HEK293 (cell line): ENCODE results near the gene MSS51.
A peak's percentile ranks its signal among the peaks of the same experiment; 100 is the strongest.

Experiments used
- CTCF ChIA-PET: fragments of 350-600 bp; formaldehyde crosslinking; extraction: SDS; loops from one replicate; lab custom pipeline; 2021; ENCODE audit warnings: antibody characterized with exemption; lab: Yijun Ruan, JAX
- POLR2A ChIA-PET: fragments of 300-600 bp; formaldehyde crosslinking; extraction: SDS; loops from one replicate; lab custom pipeline; 2020; ENCODE audit warnings: antibody characterized with exemption, inconsistent platforms; lab: Yijun Ruan, JAX
- H3K27ac ChIP-seq: fragments of 200-500 bp; sonication (Bioruptor generic); 2 replicates; pipeline ENCODE4 v1.5.1; 2014; ENCODE audit warnings: low read depth, low read length, control low read depth, inconsistent platforms; ENCODE audit errors: extremely low read depth
- H3K36me3 ChIP-seq, 2 experiments: fragments of 200-500 bp in 1 of 2; sonication (Bioruptor generic) in 1 of 2; 1 replicate in 1 of 2; 2 replicates in 1 of 2; pipeline ENCODE4 v1.5.1; 2014 to 2017; ENCODE audit warnings: inconsistent platforms in 2 of 2, low read length in 2 of 2; ENCODE audit not compliant: control insufficient read depth in 2 of 2, insufficient read depth in 1 of 2
- H3K4me1 ChIP-seq: fragments of 200-500 bp; sonication (Bioruptor generic); 2 replicates; pipeline ENCODE4 v1.5.1; 2014; ENCODE audit warnings: mild to moderate bottlenecking, low read length, inconsistent platforms; ENCODE audit not compliant: control insufficient read depth, insufficient read depth
- H3K4me3 ChIP-seq: 2 replicates; pipeline ENCODE4 v1.5.1; 2011; ENCODE audit warnings: low read depth, mild to moderate bottlenecking, control low read depth, low read length, moderate library complexity
- H3K9me3 ChIP-seq: fragments of 200-500 bp; sonication (Bioruptor generic); 2 replicates; pipeline ENCODE4 v1.5.1; 2014; ENCODE audit warnings: low read depth, low read length, inconsistent platforms; ENCODE audit not compliant: control insufficient read depth, insufficient read depth
- EGR2 ChIP-seq: fragments of 450-650 bp; formaldehyde crosslinking; IDR thresholded peaks from 2 replicates; pipeline ENCODE4 v1.5.1; 2016; ENCODE audit warnings: low read depth, missing biosample characterization, missing genetic modification characterization
- ELK4 ChIP-seq: IDR thresholded peaks from 2 replicates; pipeline ENCODE4 v1.6.1; 2011; ENCODE audit warnings: mild to moderate bottlenecking, low read depth, low read length, borderline replicate concordance
- GLI2 ChIP-seq: fragments of 450-650 bp; formaldehyde crosslinking; IDR thresholded peaks from 2 replicates; pipeline ENCODE4; 2017; ENCODE audit warnings: missing biosample characterization, missing genetic modification characterization, low read depth, borderline replicate concordance
- IKZF3 ChIP-seq: fragments of 450-650 bp; IDR thresholded peaks from 2 replicates; pipeline ENCODE4 v1.5.0; 2018; ENCODE audit warnings: missing biosample characterization, mild to moderate bottlenecking, missing genetic modification characterization, moderate library complexity
- KLF1 ChIP-seq: fragments of 450-650 bp; formaldehyde crosslinking; IDR thresholded peaks from 2 replicates; pipeline ENCODE4 v1.5.1; 2016; ENCODE audit warnings: missing biosample characterization, missing genetic modification characterization
- KLF9 ChIP-seq: fragments of 450-650 bp; formaldehyde crosslinking; IDR thresholded peaks from 2 replicates; pipeline ENCODE4 v1.5.1; 2016; ENCODE audit warnings: missing biosample characterization, missing genetic modification characterization, low read depth
- PBX3 ChIP-seq: sonication (generic); formaldehyde crosslinking; IDR thresholded peaks from 2 replicates; pipeline ENCODE4 v1.8.1; 2022; ENCODE audit warnings: mild to moderate bottlenecking, moderate library complexity, missing genetic modification reagents
- PRDM1 ChIP-seq: fragments of 450-650 bp; formaldehyde crosslinking; IDR thresholded peaks from 2 replicates; pipeline ENCODE4; 2016; ENCODE audit warnings: missing biosample characterization, missing genetic modification characterization
- ZBTB1 ChIP-seq: fragments of 450-650 bp; formaldehyde crosslinking; IDR thresholded peaks from 2 replicates; pipeline ENCODE4 v1.5.1; 2016; ENCODE audit warnings: missing biosample characterization, missing genetic modification characterization
- ZNF112 ChIP-seq: fragments of 450-650 bp; formaldehyde crosslinking; IDR thresholded peaks from 2 replicates; pipeline ENCODE4 v1.5.0; 2017; ENCODE audit warnings: missing biosample characterization, missing genetic modification characterization
- ZNF121 ChIP-seq: fragments of 450-650 bp; formaldehyde crosslinking; IDR thresholded peaks from 2 replicates; pipeline ENCODE4 v1.5.1; 2016; ENCODE audit warnings: missing biosample characterization, missing genetic modification characterization
- ZNF24 ChIP-seq: fragments of 450-650 bp; formaldehyde crosslinking; IDR thresholded peaks from 2 replicates; pipeline ENCODE4 v1.5.1; 2016; ENCODE audit warnings: missing biosample characterization, missing genetic modification characterization
- ZNF530 ChIP-seq: fragments of 450-650 bp; formaldehyde crosslinking; IDR thresholded peaks from 2 replicates; pipeline ENCODE4 v1.5.1; 2016; ENCODE audit warnings: low read depth, missing biosample characterization, missing genetic modification characterization
- ZNF548 ChIP-seq: fragments of 450-650 bp; formaldehyde crosslinking; IDR thresholded peaks from 2 replicates; pipeline ENCODE4 v1.5.1; 2016; ENCODE audit warnings: missing biosample characterization, missing genetic modification characterization
- ZNF585B ChIP-seq: fragments of 450-650 bp; formaldehyde crosslinking; IDR thresholded peaks from 2 replicates; pipeline ENCODE4 v1.5.1; 2016; ENCODE audit warnings: missing biosample characterization, missing genetic modification characterization
- ZNF596 ChIP-seq: fragments of 450-650 bp; IDR thresholded peaks from 2 replicates; pipeline ENCODE4 v1.5.0; 2018; ENCODE audit warnings: missing biosample characterization, mild to moderate bottlenecking, missing genetic modification characterization, moderate library complexity
- ZNF600 ChIP-seq: fragments of 450-650 bp; formaldehyde crosslinking; IDR thresholded peaks from 2 replicates; pipeline ENCODE4 v1.5.1; 2016; ENCODE audit warnings: missing biosample characterization, missing genetic modification characterization
- ZNF623 ChIP-seq: fragments of 450-650 bp; formaldehyde crosslinking; IDR thresholded peaks from 2 replicates; pipeline ENCODE4 v1.5.1; 2016; ENCODE audit warnings: missing biosample characterization, missing genetic modification characterization
- ZNF639 ChIP-seq: fragments of 450-650 bp; formaldehyde crosslinking; IDR thresholded peaks from 2 replicates; pipeline ENCODE4 v1.5.1; 2016; ENCODE audit warnings: missing biosample characterization, missing genetic modification characterization
- ZNF670 ChIP-seq: fragments of 450-650 bp; formaldehyde crosslinking; IDR thresholded peaks from 2 replicates; pipeline ENCODE4 v1.5.1; 2016; ENCODE audit warnings: missing biosample characterization, missing genetic modification characterization, low read depth
- ZXDB ChIP-seq: fragments of 450-650 bp; formaldehyde crosslinking; IDR thresholded peaks from 2 replicates; pipeline ENCODE4 v1.5.1; 2016; ENCODE audit warnings: missing biosample characterization, missing genetic modification characterization

Gene MSS51

GRCh38 chr10:73460897-73461296 is 27.5 kb upstream of the MSS51 start:
- ChIA-PET POLR2A (no interaction called here), CTCF (interaction anchor here (0.6 to 1.7 kb wide), 2 partner anchors 24 to 183 kb away, joined by 5 read pairs; no protein-coding TSS in a partner anchor)
- Histone ChIP-seq H3K4me1 (no peaks in the 10 kb centered on the region), H3K4me3 (no peak overlapping the region), H3K36me3 (peaks cover 5 to 14% of the 10 kb centered on the region in 2 experiments; a peak in 2 of 3 replicates), H3K27ac (no peak overlapping the region), H3K9me3 (no peaks in the 10 kb centered on the region)
- TF ChIP-seq ZNF121 (tag by site-specific recombination), result no peak
- no peak for TF ChIP-seq ZNF24
- TF ChIP-seq ZNF112 (tag by site-specific recombination), result no peak
- no peak for TF ChIP-seq ZXDB (tag by site-specific recombination)
- TF ChIP-seq KLF1 (tag by site-specific recombination), result no peak
- no peak for TF ChIP-seq ZBTB1 (tag by site-specific recombination)
- TF ChIP-seq ZNF639, result no peak
- no peak for TF ChIP-seq PBX3
- no peak for TF ChIP-seq ZNF585B (tag by site-specific recombination)
- no peak for TF ChIP-seq GLI2 (tag by site-specific recombination)
- no peak for TF ChIP-seq ZNF600 (tag by site-specific recombination)
- TF ChIP-seq ZNF596 (tag by site-specific recombination), result no peak
- TF ChIP-seq ZNF670 (tag by site-specific recombination), result no peak
- no peak for TF ChIP-seq ZNF530 (tag by site-specific recombination)
- no peak for TF ChIP-seq ZNF623 (tag by site-specific recombination)

GRCh38 chr10:73459683-73460314 is 26.4 kb upstream of the MSS51 start:
- H3K27ac ChIP-seq, result no peak overlapping the region
- POLR2A ChIA-PET, result no interaction called here
- no peaks in the 10 kb centered on the region for H3K9me3 ChIP-seq
- CTCF ChIA-PET, result no interaction called here
- H3K36me3 ChIP-seq, result peaks cover 4 to 5% of the 10 kb centered on the region in 2 experiments; a peak in 2 of 3 replicates
- TF ChIP-seq IKZF3 (tag by site-specific recombination) (no peak), ELK4 (no peak), KLF9 (tag by site-specific recombination) (no peak), ZNF548 (tag by site-specific recombination) (no peak), ZNF585B (tag by site-specific recombination) (no peak), EGR2 (tag by site-specific recombination) (no peak), PRDM1 (tag by site-specific recombination) (peak; percentile 33; the same call in 1 of the 2 replicates)
- H3K4me1 ChIP-seq, result no peaks in the 10 kb centered on the region
- H3K4me3 ChIP-seq, result no peak overlapping the region
